VCaP (cell line): Measurements from ENCODE around the gene ATG4C.

Experiments used
- H3K27ac ChIP-seq: fragments of 450-650 bp; 2 replicates; pipeline ENCODE4 v1.5.1; 2017
- TF ChIP-seq, protein P1 (sequence below): fragments of 450-650 bp; conservative IDR thresholded peaks from 2 replicates; pipeline ENCODE4 v1.5.1; 2017; ENCODE audit warnings: mild to moderate bottlenecking, moderate library complexity

Gene ATG4C

DNA sequence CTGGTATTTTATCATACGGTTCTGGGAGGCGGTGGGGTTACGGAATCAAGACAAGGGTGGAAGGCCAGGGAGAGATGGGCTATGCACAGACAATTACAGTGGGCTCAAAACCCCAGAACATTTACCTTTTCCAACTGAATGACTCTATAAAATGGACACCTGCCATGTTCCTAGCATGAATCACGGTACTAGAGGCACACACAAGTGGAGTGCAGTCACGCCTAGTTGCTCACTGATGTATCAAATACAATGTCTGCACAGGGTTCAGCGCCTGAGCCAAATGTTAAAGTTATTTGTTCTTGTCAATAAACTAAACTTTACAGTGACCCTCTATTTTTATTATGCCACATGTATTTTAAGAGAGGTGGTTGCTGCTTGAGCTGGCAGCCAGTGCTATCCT is 121.4 kb downstream of the ATG4C start:
- H3K27ac ChIP-seq, result peak overlapping the region; percentile 79
- TF ChIP-seq, protein P1, sequence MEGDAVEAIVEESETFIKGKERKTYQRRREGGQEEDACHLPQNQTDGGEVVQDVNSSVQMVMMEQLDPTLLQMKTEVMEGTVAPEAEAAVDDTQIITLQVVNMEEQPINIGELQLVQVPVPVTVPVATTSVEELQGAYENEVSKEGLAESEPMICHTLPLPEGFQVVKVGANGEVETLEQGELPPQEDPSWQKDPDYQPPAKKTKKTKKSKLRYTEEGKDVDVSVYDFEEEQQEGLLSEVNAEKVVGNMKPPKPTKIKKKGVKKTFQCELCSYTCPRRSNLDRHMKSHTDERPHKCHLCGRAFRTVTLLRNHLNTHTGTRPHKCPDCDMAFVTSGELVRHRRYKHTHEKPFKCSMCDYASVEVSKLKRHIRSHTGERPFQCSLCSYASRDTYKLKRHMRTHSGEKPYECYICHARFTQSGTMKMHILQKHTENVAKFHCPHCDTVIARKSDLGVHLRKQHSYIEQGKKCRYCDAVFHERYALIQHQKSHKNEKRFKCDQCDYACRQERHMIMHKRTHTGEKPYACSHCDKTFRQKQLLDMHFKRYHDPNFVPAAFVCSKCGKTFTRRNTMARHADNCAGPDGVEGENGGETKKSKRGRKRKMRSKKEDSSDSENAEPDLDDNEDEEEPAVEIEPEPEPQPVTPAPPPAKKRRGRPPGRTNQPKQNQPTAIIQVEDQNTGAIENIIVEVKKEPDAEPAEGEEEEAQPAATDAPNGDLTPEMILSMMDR, result no peak

DNA sequence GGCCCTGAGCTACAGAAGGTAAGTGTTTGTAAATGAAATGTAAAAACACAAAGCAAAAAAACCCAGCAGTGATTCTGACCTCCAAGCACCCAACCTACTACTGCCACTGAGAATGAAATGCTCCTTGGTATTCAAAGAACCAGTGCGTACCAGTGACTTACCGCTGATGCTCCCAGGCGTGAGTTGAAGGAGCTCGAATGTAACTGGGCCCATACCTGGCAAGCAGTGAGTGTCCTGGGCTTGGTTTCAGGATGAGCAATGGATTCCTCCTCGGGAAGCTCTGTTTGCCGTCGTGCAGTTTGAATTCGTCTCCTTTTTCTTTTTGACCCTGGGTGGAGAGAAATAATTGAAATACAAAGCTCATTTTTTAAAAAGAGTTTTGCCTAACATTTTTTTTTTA is 121.9 kb downstream of the ATG4C start:
- H3K27ac ChIP-seq, result peak overlapping the region; percentile 79
- TF ChIP-seq, protein P1, result no peak

DNA sequence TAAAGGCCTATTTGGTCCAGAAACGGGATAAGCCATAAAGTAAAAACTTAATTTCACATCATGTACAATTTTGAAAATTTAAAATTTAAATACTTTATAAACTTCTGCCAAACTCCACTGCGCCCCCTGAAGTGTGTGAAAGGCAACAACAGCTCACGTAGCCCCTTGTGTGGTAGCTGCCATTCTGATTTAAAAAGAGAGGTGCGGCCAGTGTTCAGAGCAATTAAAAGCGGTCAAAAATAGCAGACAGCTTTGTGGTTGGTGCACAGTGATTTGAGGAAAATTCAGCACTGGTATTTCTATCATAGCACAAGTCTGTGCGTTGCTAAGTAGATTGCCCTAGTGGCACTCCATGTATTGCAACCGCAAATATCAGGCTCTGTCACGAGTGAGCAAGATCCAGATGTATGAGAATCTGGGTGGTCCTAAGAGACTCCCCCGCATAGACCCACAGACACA is 122.5 kb downstream of the ATG4C start:
- H3K27ac ChIP-seq, result peak overlapping the region; percentile 79
- TF ChIP-seq, protein P1, result peak; percentile 29

DNA sequence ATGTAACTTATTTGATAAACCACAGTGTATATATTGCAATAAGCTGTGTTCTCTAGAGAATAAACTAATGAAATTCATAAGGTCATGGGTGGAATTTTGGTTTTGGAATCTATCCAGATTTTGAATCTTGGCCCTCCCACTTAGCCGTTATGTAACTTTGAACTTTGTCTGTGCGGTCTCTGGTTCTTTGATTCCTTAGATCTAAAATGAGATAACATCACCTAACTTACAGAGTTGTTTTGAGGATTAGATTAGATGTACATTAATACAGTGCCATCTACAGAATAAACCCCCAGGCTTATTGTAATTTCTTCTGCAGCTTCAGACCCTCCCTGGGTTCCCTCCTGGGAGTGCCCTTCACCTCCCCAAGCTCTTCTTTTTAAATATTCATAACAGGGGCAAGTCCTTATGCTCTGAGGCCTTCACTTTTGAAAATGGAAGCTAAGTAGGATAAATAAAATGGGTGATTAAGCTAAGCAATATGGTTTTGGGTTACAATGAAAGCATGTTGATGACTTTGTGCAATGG is 124.3 kb downstream of the ATG4C start:
- TF ChIP-seq, protein P1, result no peak

DNA sequence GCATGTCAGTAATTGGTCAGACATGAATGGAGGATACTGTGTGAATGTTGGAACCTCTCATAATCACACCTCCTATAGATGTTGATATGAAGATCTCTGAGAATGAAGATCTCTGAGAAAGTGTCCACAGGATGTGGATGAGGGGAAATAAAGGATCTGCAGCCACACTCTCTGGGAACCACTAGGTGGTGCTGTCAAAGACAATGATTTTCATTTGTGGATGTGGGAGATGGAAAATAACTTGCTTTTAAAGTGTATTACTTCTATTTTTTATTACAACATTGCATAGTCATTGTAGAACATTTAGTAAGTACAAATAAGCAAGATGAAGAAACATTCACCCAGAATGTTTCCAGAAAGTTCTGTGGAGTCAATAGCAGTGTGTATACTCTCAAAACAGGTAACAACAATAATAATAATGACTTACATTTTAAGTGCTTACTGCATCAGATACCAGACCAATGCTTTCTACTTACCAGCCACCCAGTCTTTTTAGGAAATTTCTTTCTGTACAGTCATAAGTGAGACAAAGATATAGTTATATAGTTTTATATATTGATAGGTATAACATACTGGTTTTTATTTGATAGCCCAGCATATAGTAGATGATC is 128.2 kb downstream of the ATG4C start:
- TF ChIP-seq, protein P1, result peak; percentile 74
- H3K27ac ChIP-seq, result no peak overlapping the region

More for the DNA sequence above, 124.3 kb downstream of the ATG4C start:
- no peak overlapping the region for H3K27ac ChIP-seq
